H9 (cell line): ENCODE measurements around the gene MYT1. TPM values are rescaled to one million over a fixed set of nuclear protein-coding genes. Genes with fewer than 3 reads are reported as not detected.

ENCODE experiments used
- DNase-seq: peaks from one replicate; pipeline ENCODE4 v3.0.0-alpha.2; 2017
- H2AFZ ChIP-seq: one replicate; pipeline ENCODE4 v1.6.1; 2013; ENCODE audit warnings: mild to moderate bottlenecking, low read length, control low read depth, moderate library complexity
- H2AK5ac ChIP-seq: 2 replicates; pipeline ENCODE4 v1.6.1; 2013; ENCODE audit warnings: low read length, control low read depth, mixed read lengths; ENCODE audit not compliant: insufficient read length
- H2BK120ac ChIP-seq: one replicate; pipeline ENCODE4 v1.6.1; 2013; ENCODE audit warnings: low read depth, mild to moderate bottlenecking, low read length, control low read depth, inconsistent platforms; ENCODE audit not compliant: poor library complexity, severe bottlenecking
- H2BK12ac ChIP-seq: 2 replicates; pipeline ENCODE4 v1.6.1; 2013; ENCODE audit warnings: low read length, control low read depth, mixed read lengths, low read depth; ENCODE audit not compliant: insufficient read length
- H2BK15ac ChIP-seq: 2 replicates; pipeline ENCODE4 v1.6.1; 2013; ENCODE audit warnings: low read depth, low read length, control low read depth
- H2BK20ac ChIP-seq: one replicate; pipeline ENCODE4 v1.6.1; 2013; ENCODE audit warnings: low read depth, mild to moderate bottlenecking, low read length, control low read depth, inconsistent platforms; ENCODE audit not compliant: poor library complexity, severe bottlenecking
- H2BK5ac ChIP-seq: 2 replicates; pipeline ENCODE4 v1.6.1; 2013; ENCODE audit warnings: low read length, control low read depth, mixed read lengths; ENCODE audit not compliant: insufficient read length
- H3K14ac ChIP-seq: 2 replicates; pipeline ENCODE4 v1.6.1; 2013; ENCODE audit warnings: low read length, control low read depth; ENCODE audit not compliant: insufficient read depth
- H3K18ac ChIP-seq: 2 replicates; pipeline ENCODE4 v1.6.1; 2013; ENCODE audit warnings: low read depth, mild to moderate bottlenecking, mixed read lengths, low read length, control low read depth; ENCODE audit not compliant: insufficient read length
- H3K23ac ChIP-seq: 2 replicates; pipeline ENCODE4 v1.6.1; 2013; ENCODE audit warnings: low read length, control low read depth, mixed read lengths, low read depth; ENCODE audit not compliant: insufficient read length
- H3K23me2 ChIP-seq: 2 replicates; pipeline ENCODE4 v1.6.1; 2013; ENCODE audit warnings: low read depth, mild to moderate bottlenecking, mixed read lengths, low read length, control low read depth; ENCODE audit not compliant: insufficient read length, poor library complexity, severe bottlenecking
- H3K27ac ChIP-seq: 2 replicates; pipeline ENCODE4 v1.5.1; 2013; ENCODE audit warnings: low read length, control low read depth, mixed read lengths, low read depth; ENCODE audit not compliant: insufficient read length
- H3K27me3 ChIP-seq: 2 replicates; pipeline ENCODE4 v1.6.1; 2013; ENCODE audit warnings: low read length, control low read depth, inconsistent platforms; ENCODE audit not compliant: insufficient read depth
- H3K4ac ChIP-seq: 2 replicates; pipeline ENCODE4 v1.6.1; 2013; ENCODE audit warnings: low read depth, mild to moderate bottlenecking, control low read depth, inconsistent platforms, low read length, moderate library complexity
- H3K4me1 ChIP-seq: 2 replicates; pipeline ENCODE4 v1.6.1; 2013; ENCODE audit warnings: low read length, control low read depth, inconsistent platforms; ENCODE audit not compliant: insufficient read depth
- H3K4me2 ChIP-seq: 2 replicates; pipeline ENCODE4 v1.6.1; 2013; ENCODE audit warnings: low read length, control low read depth, mixed read lengths; ENCODE audit not compliant: insufficient read length, insufficient read depth
- H3K56ac ChIP-seq: 2 replicates; pipeline ENCODE4 v1.6.1; 2013; ENCODE audit warnings: low read depth, mild to moderate bottlenecking, mixed read lengths, low read length, control low read depth; ENCODE audit not compliant: insufficient read length
- H3K79me1 ChIP-seq: 2 replicates; pipeline ENCODE4 v1.6.1; 2013; ENCODE audit warnings: low read depth, mild to moderate bottlenecking, moderate library complexity, low read length, control low read depth, inconsistent platforms; ENCODE audit not compliant: insufficient read depth, poor library complexity, severe bottlenecking
- H3K79me2 ChIP-seq: 2 replicates; pipeline ENCODE4 v1.6.1; 2013; ENCODE audit warnings: low read length, control low read depth, inconsistent platforms; ENCODE audit not compliant: insufficient read depth
- H3K9ac ChIP-seq: 2 replicates; pipeline ENCODE4 v1.6.1; 2013; ENCODE audit warnings: low read length, control low read depth, mixed read lengths; ENCODE audit not compliant: insufficient read length; ENCODE audit errors: extremely low read depth
- H3K9me3 ChIP-seq: one replicate; pipeline ENCODE4 v1.6.1; 2013; ENCODE audit warnings: low read depth, low read length, inconsistent platforms; ENCODE audit not compliant: control insufficient read depth
- H3T11ph ChIP-seq: one replicate; pipeline ENCODE4 v1.6.1; 2013; ENCODE audit warnings: mild to moderate bottlenecking, low read length, control low read depth, inconsistent platforms
- H4K20me1 ChIP-seq: one replicate; pipeline ENCODE4 v1.6.1; 2013; ENCODE audit not compliant: control insufficient read depth, insufficient read length, insufficient read depth
- H4K5ac ChIP-seq: 2 replicates; pipeline ENCODE4 v1.6.1; 2013; ENCODE audit warnings: low read depth, mild to moderate bottlenecking, mixed read lengths, low read length, control low read depth; ENCODE audit not compliant: insufficient read length
- H4K8ac ChIP-seq: replicated peaks from 2 replicates; pipeline ENCODE4 v1.6.1; 2013; ENCODE audit warnings: low read length, control low read depth, mixed read lengths, low read depth; ENCODE audit not compliant: insufficient read length
- H4K91ac ChIP-seq: 2 replicates; pipeline ENCODE4 v1.6.1; 2013; ENCODE audit warnings: low read depth, mild to moderate bottlenecking, moderate library complexity, mixed read lengths, low read length, control low read depth; ENCODE audit not compliant: insufficient read length
- H3K27ac Mint-ChIP-seq, 3 experiments: 2 replicates in 2 of 3; 3 replicates in 1 of 3; pipeline ENCODE4 v1.8.0; 2020 to 2021; ENCODE audit warnings: mixed read lengths in 3 of 3, mild to moderate bottlenecking in 1 of 3, moderate library complexity in 1 of 3
- H3K27me3 Mint-ChIP-seq: 2 replicates; pipeline ENCODE4 v1.8.0; 2021; ENCODE audit warnings: low read depth, mild to moderate bottlenecking, moderate library complexity, mixed read lengths
- H3K36me3 Mint-ChIP-seq, 3 experiments: 2 replicates in 2 of 3; 3 replicates in 1 of 3; pipeline ENCODE4 v1.8.0; 2020 to 2021; ENCODE audit warnings: low read depth in 3 of 3, mixed read lengths in 3 of 3; ENCODE audit not compliant: insufficient read depth in 1 of 3
- H3K4me1 Mint-ChIP-seq, 2 experiments: 2 replicates each; pipeline ENCODE4 v1.8.0; 2020; ENCODE audit warnings: mixed read lengths in 2 of 2
- H3K4me3 Mint-ChIP-seq, 2 experiments: 2 replicates in 1 of 2; 3 replicates in 1 of 2; pipeline ENCODE4 v1.8.0; 2020 to 2021; ENCODE audit warnings: mild to moderate bottlenecking in 2 of 2, mixed read lengths in 2 of 2, moderate library complexity in 1 of 2
- H3K9me3 Mint-ChIP-seq, 2 experiments: 2 replicates in 1 of 2; 3 replicates in 1 of 2; pipeline ENCODE4 v1.8.0; 2020; ENCODE audit warnings: mild to moderate bottlenecking in 2 of 2, mixed read lengths in 2 of 2, moderate library complexity in 1 of 2
- CTCF ChIP-seq: fragments of 200-600 bp; sonication (generic); conservative IDR thresholded peaks from 3 replicates; pipeline ENCODE4 v1.8.0; 2021; ENCODE audit warnings: antibody characterized with exemption, mild to moderate bottlenecking
- WGBS: extraction: QIAGEN DNeasy Blood & Tissue Kit; methylation state at CpG from one replicate; pipeline ENCODE4 v1.1.7; 2013; ENCODE audit warnings: missing lambda C conversion rate, low lambda C conversion rate, mixed read lengths; ENCODE audit not compliant: insufficient read length; ENCODE audit errors: extremely low coverage; 5-methylcytosine and 5-hydroxymethylcytosine counted together
- total RNA-seq: library from RNA; stranded (reverse); gene quantifications from 2 replicates; pipeline ENCODE4 v1.2.1, GENCODE V29; 2021

MYT1 gene
- total RNA-seq, 1 experiment from 2014 or later = 0.79 TPM

- Histone ChIP-seq H2AK5ac (no peak overlapping the region), H4K5ac (no peak overlapping the region), H3K56ac (no peak overlapping the region), H3K14ac (no peak overlapping the region), H3K18ac (no peak overlapping the region), H4K91ac (no peak overlapping the region), H2BK15ac (no peak overlapping the region), H3K4me1 (peaks cover 4% of the 10 kb centered on the region; the same call in 1 of the 2 replicates), H3K27ac (no peak overlapping the region), H2BK5ac (no peak overlapping the region), H4K20me1 (no peaks in the 10 kb centered on the region), H3K4ac (no peak overlapping the region), H2BK120ac (no peak overlapping the region), H3K27me3 (no peaks in the 10 kb centered on the region; the same call in 1 of the 2 replicates), H3K9me3 (no peaks in the 10 kb centered on the region), H3T11ph (no peak overlapping the region), H3K23ac (no peak overlapping the region), H3K4me2 (no peak overlapping the region), H3K79me1 (no peaks in the 10 kb centered on the region), H4K8ac (no peak overlapping the region), H3K79me2 (no peaks in the 10 kb centered on the region), H2BK12ac (no peak overlapping the region), H3K9ac (no peak overlapping the region), H3K23me2 (no peaks in the 10 kb centered on the region), H2AFZ (no peak overlapping the region), H2BK20ac (no peak overlapping the region)
- no peak for DNase-seq
- Mint-ChIP-seq H3K4me3 (no peak overlapping the region), H3K4me1 (peaks cover 43 to 52% of the 10 kb centered on the region in 2 experiments), H3K9me3 (no peaks in the 10 kb centered on the region), H3K36me3 (peaks cover 0 to 3% (median 0%) of the 10 kb centered on the region in 3 experiments; a peak in 2 of 7 replicates), H3K27ac (peak overlapping the region in 2 of 3 experiments; percentile 57 to 75; a peak in 4 of 7 replicates), H3K27me3 (peaks cover 9% of the 10 kb centered on the region)
- no CpG with 5 or more reads among the region's 22 CpGs for WGBS
- no peak for TF ChIP-seq CTCF
Measured at GRCh38 chr20:64155258-64156135, 8.8 kb upstream of the MYT1 start.
